ENCODE results near the gene BCAM.

DNA sequence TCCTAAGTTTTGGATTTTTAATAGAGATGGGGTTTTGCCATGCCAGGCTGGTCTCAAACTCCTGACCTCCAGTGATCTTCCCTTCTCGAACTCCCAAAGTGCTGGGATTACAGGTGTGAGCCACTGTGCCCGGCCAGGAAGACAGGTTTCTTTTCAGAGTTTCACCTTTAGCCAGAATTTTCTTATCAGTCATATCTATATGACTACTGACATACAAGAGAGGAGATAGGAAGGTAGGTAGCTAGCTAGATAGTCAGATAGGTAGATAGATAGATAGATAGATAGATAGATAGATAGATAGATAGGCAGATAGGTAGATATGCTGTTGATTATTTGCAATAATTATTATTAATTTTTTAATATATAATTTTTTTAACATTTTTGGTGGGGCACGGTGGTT, 23.6 kb upstream of the BCAM start:
- TF ChIP-seq, protein P1, sequence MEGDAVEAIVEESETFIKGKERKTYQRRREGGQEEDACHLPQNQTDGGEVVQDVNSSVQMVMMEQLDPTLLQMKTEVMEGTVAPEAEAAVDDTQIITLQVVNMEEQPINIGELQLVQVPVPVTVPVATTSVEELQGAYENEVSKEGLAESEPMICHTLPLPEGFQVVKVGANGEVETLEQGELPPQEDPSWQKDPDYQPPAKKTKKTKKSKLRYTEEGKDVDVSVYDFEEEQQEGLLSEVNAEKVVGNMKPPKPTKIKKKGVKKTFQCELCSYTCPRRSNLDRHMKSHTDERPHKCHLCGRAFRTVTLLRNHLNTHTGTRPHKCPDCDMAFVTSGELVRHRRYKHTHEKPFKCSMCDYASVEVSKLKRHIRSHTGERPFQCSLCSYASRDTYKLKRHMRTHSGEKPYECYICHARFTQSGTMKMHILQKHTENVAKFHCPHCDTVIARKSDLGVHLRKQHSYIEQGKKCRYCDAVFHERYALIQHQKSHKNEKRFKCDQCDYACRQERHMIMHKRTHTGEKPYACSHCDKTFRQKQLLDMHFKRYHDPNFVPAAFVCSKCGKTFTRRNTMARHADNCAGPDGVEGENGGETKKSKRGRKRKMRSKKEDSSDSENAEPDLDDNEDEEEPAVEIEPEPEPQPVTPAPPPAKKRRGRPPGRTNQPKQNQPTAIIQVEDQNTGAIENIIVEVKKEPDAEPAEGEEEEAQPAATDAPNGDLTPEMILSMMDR (IDR thresholded peaks at IDR 0.05), result no peak
- TF ChIP-seq ZNF302 (CRISPR knock-in tag; IDR thresholded peaks at IDR 0.05) (no peak), CEBPB (IDR thresholded peaks at IDR 0.05) (no peak)
